Measurements from ENCODE around the gene GLIPR1L2.

The GLIPR1L2 gene

DNA sequence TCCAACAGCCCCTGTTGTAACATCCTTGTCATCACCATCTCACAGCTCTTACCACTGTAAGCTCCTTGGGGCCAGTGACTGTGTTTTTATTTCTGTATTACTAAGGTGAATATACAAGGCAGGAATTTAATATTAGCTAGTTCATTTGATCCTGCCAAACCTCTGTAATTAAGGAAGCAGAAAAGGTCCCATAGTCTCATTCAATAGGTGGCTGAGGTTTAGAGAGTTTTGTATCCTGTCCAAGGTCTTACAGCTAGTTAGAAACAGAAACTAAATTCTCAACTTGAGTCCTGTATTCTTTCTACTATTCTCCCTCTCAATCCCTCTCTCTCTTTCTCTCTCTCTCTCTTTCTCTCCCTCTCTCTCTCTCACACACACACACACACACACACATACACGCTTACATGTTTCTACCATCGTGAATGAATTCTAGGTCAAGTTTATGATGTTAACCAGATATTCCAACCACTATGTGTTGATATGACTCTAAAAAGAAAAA is 89.1 kb downstream of the GLIPR1L2 start:
- DNase-seq: no peak

DNA sequence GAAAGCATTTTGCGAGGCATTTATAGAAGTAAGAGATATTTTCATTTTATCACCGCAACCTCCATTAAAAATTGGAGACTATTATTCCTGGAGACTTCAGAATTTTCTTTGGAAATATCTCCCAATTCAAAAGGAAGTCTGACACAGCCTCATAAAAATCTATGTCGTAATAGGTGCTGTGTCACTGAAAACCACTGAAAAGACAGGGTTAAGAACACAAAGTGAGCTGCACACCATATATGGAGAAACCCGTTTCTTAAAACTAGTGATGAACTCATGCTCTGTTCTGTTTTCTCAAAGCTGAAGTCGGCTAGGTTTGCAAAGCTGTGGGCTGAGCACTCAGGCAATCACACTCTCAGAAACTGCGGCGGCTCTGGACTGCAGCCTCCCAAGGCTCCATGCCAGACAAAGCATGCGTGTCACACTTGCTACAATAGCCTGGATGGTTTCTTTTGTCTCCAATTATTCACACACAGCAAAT is 89.6 kb downstream of the GLIPR1L2 start, which contains the start of gene GLIPR1:
TSS of gene GLIPR1 (plus strand) at position 287 of the 481 bp plus-strand sequence. CDS start at position 413, 126 bp downstream.
- DNase-seq: peak; percentile 81

DNA sequence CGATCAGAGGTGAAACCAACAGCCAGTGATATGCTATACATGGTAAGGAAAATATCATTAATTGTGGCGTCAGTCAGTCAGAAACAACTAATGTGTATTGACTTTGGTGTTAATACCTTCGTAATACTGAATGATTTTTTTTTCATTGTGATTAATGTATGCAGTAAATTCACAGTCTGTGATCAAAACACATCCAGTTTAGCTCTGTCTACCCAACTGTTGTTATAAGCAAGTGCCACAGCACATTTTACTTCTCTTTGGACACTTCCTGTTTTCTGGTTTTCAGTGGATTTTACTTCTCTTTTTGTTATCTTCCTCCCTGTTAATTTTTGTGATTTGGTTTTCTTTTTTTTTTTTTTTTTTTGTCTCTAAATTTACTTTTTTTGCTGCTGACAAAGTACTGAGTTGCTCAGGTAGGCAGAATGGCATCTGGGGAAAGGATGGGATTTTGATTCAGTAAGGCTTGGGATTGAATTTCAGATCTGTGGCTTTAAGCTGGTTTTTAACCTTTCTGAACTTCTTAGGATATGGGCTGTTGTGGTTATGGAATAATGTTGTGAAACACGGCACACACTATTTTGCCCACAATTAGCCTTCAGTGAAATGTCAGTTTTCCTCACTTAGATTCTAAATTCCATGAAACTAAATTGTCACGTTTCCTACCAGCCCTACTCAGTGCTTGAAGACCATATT is 90.3 kb downstream of the GLIPR1L2 start:
- no peak for DNase-seq

DNA sequence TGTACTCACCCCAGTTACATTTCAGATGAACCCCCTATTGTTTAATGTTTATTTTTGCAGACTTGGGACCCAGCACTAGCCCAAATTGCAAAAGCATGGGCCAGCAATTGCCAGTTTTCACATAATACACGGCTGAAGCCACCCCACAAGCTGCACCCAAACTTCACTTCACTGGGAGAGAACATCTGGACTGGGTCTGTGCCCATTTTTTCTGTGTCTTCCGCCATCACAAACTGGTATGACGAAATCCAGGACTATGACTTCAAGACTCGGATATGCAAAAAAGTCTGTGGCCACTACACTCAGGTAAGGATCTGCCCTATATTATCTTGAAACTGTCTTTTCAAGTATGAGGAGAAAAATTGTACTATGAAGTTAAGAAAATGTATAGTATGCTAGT is 90.9 kb downstream of the GLIPR1L2 start:
- no peak for DNase-seq
